Upper lobe of right lung (tissue), 1 donor: ENCODE measurements around the gene NELFCD. TPM values are rescaled to one million over a fixed set of nuclear protein-coding genes. Genes with fewer than 3 reads are reported as not detected.

ENCODE experiments used
- ATAC-seq: fragments of 200-7000 bp; cut with Tn5 transposase; one replicate; pipeline ENCODE4 v1.9.1; 2020; ENCODE audit warnings: mild to moderate bottlenecking, moderate library complexity
- DNase-seq: peaks from one replicate; pipeline ENCODE4 v3.0.0-alpha.2; 2020
- H3K27ac ChIP-seq: fragments of 200-600 bp; one replicate; pipeline ENCODE4 v1.8.0; 2022
- H3K27me3 ChIP-seq: fragments of 200-600 bp; one replicate; pipeline ENCODE4 v1.8.0; 2022; ENCODE audit warnings: mild to moderate bottlenecking
- H3K36me3 ChIP-seq: fragments of 200-600 bp; one replicate; pipeline ENCODE4 v1.8.0; 2022
- H3K4me1 ChIP-seq: fragments of 200-600 bp; one replicate; pipeline ENCODE4 v1.8.0; 2022
- H3K4me3 ChIP-seq: fragments of 200-600 bp; one replicate; pipeline ENCODE4 v1.8.0; 2022; ENCODE audit warnings: mild to moderate bottlenecking
- H3K9me3 ChIP-seq: fragments of 200-600 bp; one replicate; pipeline ENCODE4 v1.8.0; 2022
- CTCF ChIP-seq: fragments of 200-600 bp; IDR thresholded peaks from one replicate; pipeline ENCODE4 v1.8.0; 2022; ENCODE audit warnings: antibody characterized with exemption
- intact Hi-C: fragments of 100-400 bp; cut with DNase I; formaldehyde crosslinking; loops from one replicate; pipeline ENCODE4 v1.11.0; 2022
- total RNA-seq: library from RNA; stranded (reverse); fragmentation: NEBNext Ultra II Directional; extraction: Animal tissue kit (Norgen Biotek cat#: 25700); gene quantifications from one replicate; pipeline ENCODE4 v1.2.1, GENCODE V29; 2021
- donor health status: DM: no; HTN: yes; CAD: no; lungs with severe emphysema.

Gene NELFCD
- total RNA-seq, 1 donor from 2014 or later = 51.2 TPM

DNA sequence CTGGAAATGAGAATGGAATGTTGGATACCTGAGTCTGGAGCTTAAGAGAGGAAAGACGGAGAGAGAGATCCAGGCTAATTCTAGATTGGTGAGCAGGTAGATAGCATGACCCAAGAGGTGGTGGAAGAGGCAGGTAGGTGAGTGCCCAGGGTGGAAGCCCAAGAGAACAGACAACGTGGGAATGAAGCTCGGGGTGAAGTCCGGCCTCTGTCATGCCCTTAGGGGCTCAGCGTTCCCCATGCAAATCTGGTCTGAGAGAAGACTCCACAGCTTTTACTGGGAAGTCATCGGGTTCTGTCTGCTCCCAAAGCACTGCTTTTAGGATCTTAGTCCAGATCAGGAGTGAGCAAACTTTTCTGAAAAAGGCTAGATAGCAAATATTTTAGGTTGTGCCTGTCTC is 3.6 kb downstream of the NELFCD start:
- no peak for ATAC-seq
- intact Hi-C loops = no loop called here
- no peak for DNase-seq

GRCh38 chr20:58985656-58986055 is 4.6 kb downstream of the NELFCD start:
- no peaks in the 10 kb centered on the region for H3K27me3 ChIP-seq
- no peak overlapping the region for H3K27ac ChIP-seq
- no peak for ATAC-seq
- intact Hi-C loops = no loop called here
- no peaks in the 10 kb centered on the region for H3K9me3 ChIP-seq
- no peak for DNase-seq
- H3K4me1 ChIP-seq = peaks cover 24% of the 10 kb centered on the region
- H3K36me3 ChIP-seq = peaks cover 47% of the 10 kb centered on the region
- no peak for TF ChIP-seq CTCF
- H3K4me3 ChIP-seq = no peak overlapping the region

More for the DNA sequence above, 3.6 kb downstream of the NELFCD start:
- Histone ChIP-seq H3K27ac (no peak overlapping the region), H3K4me3 (no peak overlapping the region), H3K27me3 (no peaks in the 10 kb centered on the region), H3K9me3 (no peaks in the 10 kb centered on the region), H3K36me3 (peaks cover 39% of the 10 kb centered on the region), H3K4me1 (peaks cover 24% of the 10 kb centered on the region)
- TF ChIP-seq CTCF = no peak

GRCh38 chr20:58986286-58986967 is 5.4 kb downstream of the NELFCD start:
- no peaks in the 10 kb centered on the region for H3K27me3 ChIP-seq
- no peak overlapping the region for H3K4me3 ChIP-seq
- H3K4me1 ChIP-seq = peaks cover 24% of the 10 kb centered on the region
- no peaks in the 10 kb centered on the region for H3K9me3 ChIP-seq
- intact Hi-C loops = no loop called here
- H3K27ac ChIP-seq = no peak overlapping the region
- no peak for ATAC-seq
- no peak for TF ChIP-seq CTCF
- H3K36me3 ChIP-seq = peaks cover 55% of the 10 kb centered on the region
- no peak for DNase-seq

DNA sequence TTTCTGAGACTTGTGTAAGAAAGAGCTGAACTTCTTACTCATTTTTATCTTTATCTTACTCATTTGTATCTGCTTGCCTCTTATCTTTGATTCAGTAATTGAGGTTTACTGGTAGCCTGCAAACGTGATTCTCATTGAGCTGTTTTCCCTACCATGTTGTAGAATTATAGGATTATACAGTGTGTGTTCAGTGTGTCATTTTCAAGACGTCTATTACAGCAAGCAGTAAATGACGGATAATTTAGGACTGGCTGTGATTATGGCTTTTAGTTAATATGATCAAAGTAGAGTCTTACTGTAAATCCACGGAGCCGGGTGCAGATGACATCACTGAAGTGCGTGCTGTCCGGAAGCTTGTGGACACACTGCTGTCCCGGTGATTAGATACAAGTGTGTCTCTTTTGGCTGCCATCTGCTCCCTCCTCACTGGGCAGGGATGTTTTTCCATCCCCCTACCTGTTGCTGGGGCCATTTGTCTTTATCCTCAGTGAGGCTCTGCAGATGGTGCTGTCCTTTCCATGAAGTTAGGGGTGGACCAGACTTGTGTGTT is 6.0 kb downstream of the NELFCD start:
- Histone ChIP-seq H3K4me3 (no peak overlapping the region), H3K36me3 (peaks cover 61% of the 10 kb centered on the region), H3K9me3 (no peaks in the 10 kb centered on the region), H3K4me1 (peaks cover 21% of the 10 kb centered on the region), H3K27me3 (no peaks in the 10 kb centered on the region), H3K27ac (no peak overlapping the region)
- no peak for DNase-seq
- intact Hi-C loops = no loop called here
- ATAC-seq = no peak
- no peak for TF ChIP-seq CTCF

GRCh38 chr20:58987790-58988564 is 6.9 kb downstream of the NELFCD start:
- intact Hi-C loops = no loop called here
- Histone ChIP-seq H3K4me1 (peaks cover 12% of the 10 kb centered on the region), H3K27me3 (no peaks in the 10 kb centered on the region), H3K27ac (no peak overlapping the region), H3K9me3 (no peaks in the 10 kb centered on the region), H3K4me3 (no peak overlapping the region), H3K36me3 (peaks cover 70% of the 10 kb centered on the region)
- no peak for TF ChIP-seq CTCF
- ATAC-seq (no peak), DNase-seq (no peak)
